GM21825 (cell line): Measurements from ENCODE around the gene LRRC61.

Experiments
- ATAC-seq: cut with Tn5 transposase; IDR thresholded peaks from one replicate; pipeline ENCODE4 v1.9.1; 2021; ENCODE audit warnings: mild to moderate bottlenecking, moderate library complexity; ENCODE audit not compliant: unreplicated experiment

Gene LRRC61

GRCh38 chr7:150368884-150369747, 46.0 kb downstream of the LRRC61 start:
- ATAC-seq = peak; percentile 40

- ATAC-seq = no peak
Observed at GRCh38 chr7:150369748-150370501, 46.8 kb downstream of the LRRC61 start.

GRCh38 chr7:150370612-150371071, 47.5 kb downstream of the LRRC61 start:
- no peak for ATAC-seq

- no peak for ATAC-seq
Observed at GRCh38 chr7:150371131-150371995, 48.2 kb downstream of the LRRC61 start.

GRCh38 chr7:150371996-150372270, 48.8 kb downstream of the LRRC61 start:
- ATAC-seq = no peak

GRCh38 chr7:150372271-150373048, 49.3 kb downstream of the LRRC61 start:
- ATAC-seq = no peak

GRCh38 chr7:150373049-150373801, 50.1 kb downstream of the LRRC61 start:
- ATAC-seq = no peak

GRCh38 chr7:150374026-150374425, 50.9 kb downstream of the LRRC61 start:
- ATAC-seq = no peak

GRCh38 chr7:150374472-150374871, 51.3 kb downstream of the LRRC61 start:
- ATAC-seq = no peak

- ATAC-seq = no peak
Observed at GRCh38 chr7:150375662-150376521, 52.7 kb downstream of the LRRC61 start.

- ATAC-seq = no peak
Observed at GRCh38 chr7:150376560-150376959, 53.4 kb downstream of the LRRC61 start.

GRCh38 chr7:150377196-150377595, 54.0 kb downstream of the LRRC61 start:
- ATAC-seq = no peak

GRCh38 chr7:150377635-150378034, 54.5 kb downstream of the LRRC61 start:
- no peak for ATAC-seq

- ATAC-seq = peak; percentile 25
Observed at GRCh38 chr7:150378115-150378852, 55.1 kb downstream of the LRRC61 start.

GRCh38 chr7:150378853-150379440, 55.8 kb downstream of the LRRC61 start, which contains the start of gene ZNF775:
TSS of gene ZNF775 (plus strand) at chr7:150379330. CDS start at chr7:150388471, 9,141 bp downstream.
- peak; percentile 75 for ATAC-seq

GRCh38 chr7:150379441-150380379, 56.6 kb downstream of the LRRC61 start:
- ATAC-seq = no peak
